Stomach (tissue), 4 donors: ENCODE results near the gene CCDC102B.

Experiments used
- CTCF ChIP-seq, 7 experiments: fragments of 450-650 bp in 4 of 7; fragments of 200-600 bp in 3 of 7; sonication (generic) in 3 of 7; IDR thresholded peaks; one replicate each; pipeline ENCODE4 v1.5.1; 2016 to 2019; ENCODE audit warnings: antibody characterized with exemption in 7 of 7, control low read depth in 2 of 7, mild to moderate bottlenecking in 1 of 7
- POLR2AphosphoS5 ChIP-seq, 3 donors: sonication (generic); formaldehyde crosslinking; IDR thresholded peaks; one replicate each; pipeline ENCODE4 v1.6.1; 2016; ENCODE audit warnings: antibody characterized with exemption in 3 of 3

DNA sequence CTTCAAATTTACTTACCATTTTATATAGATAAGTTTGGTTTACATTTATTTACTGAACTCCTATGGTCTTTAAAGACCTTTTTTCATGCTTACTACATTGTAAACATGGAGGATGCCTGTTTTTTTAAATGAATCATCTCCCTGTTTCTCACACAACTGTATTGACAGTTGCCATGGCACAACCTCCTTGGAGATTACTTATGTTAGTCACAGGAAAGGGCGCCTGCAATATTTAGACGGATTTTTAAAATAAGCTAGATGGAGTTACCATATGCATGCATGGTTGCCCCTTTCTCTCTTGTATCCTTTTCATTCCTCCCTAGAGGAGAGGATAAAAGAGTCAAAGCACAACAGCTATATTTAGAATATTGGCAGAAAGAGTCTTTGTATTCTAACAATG lies 34.8 kb upstream of the CCDC102B start:
- TF ChIP-seq POLR2AphosphoS5 (IDR thresholded peaks at IDR 0.05) (no peak), CTCF (IDR thresholded peaks at IDR 0.05) (no peak)
